ENCODE data around the gene FOXF2. TPM values are rescaled to one million over a fixed set of nuclear protein-coding genes. Genes with fewer than 3 reads are reported as not detected.

FOXF2 gene
- total RNA-seq, 2 experiments from 2014 or later: not detected

DNA sequence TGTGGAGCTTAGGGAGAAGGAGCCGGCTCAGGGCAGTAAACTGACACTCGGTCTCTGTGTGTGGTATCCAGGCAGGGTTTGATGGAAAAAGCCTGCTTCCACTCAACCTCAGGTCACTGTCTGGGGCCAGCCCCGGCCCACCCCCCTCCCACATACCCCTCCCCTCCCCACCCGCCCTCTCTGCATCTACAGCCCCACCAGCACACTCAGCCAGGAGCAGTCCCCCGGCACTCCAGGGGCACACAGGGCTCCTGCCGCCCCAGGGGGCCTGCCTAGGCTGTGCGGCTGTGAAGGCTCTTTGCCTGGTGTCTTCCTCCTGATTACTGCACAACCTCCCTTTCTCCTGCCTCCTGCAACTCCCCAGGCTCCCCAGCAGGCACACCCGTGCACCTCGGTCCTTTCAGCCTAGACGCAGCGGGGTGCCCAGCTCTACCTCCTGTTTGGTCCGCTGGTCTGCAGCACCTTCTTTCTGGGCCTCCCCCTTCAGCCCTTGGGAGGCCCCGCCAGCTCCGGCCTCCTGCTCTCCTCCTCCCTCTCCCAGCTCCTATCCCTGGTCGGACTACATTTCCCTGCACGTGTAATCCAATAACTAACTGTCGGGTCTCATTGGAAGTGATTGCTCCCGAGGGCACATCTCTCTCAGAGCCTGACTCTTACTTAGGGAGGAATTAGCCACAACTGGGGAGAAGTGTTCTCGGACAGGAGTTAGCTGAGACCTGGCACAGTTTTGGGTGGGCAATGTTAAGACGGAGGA is 1.3 kb upstream of the FOXF2 start:
- ATAC-seq (no peak), DNase-seq (no peak)
- H3K4me3 Mint-ChIP-seq: no peak overlapping the region

DNA sequence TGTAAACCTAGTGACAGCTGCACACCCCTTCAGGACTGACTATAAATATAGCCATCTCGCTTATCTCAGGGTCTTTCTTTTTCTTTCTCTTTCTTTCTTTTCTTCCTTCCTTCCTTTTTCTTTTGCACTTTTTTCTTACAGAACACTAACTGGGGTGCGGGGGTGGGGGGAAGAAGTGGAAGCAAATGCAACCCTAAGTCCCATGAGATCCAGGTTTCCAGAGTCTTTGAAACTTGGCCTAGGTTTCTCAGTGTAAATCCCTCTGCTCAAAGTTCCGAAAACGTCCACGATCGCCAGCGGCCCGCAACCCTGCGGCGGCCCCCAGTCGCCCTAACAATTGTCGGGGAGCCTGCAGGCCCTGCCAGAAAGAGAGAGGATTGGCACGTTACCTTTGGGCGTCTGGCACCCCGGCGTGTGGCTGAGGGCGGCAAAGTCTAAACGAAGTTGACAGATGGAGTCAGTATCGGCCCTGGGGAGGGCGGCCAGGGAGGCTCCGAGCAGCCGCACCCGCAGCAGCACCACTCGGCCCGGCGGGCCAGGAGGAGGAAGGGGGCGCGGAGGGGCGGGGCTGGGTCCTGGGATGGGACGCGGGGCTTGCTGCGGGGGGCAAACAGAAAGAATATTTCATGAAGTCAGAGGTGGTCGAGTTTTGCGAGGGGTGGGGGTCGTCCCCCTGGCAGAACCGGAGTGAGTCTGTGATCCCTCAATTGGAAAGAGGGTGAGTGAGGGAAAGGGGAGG is 577 bp upstream of the FOXF2 start:
- ChIA-PET CTCF (no interaction called here), POLR2A (no interaction called here)
- Mint-ChIP-seq H3K4me3 (no peak overlapping the region), H3K36me3 (ENCODE audit: low read depth) (peaks cover 2% of the 10 kb centered on the region), H3K4me1 (ENCODE audit: low read depth) (peaks cover 20% of the 10 kb centered on the region), H3K27ac (peak overlapping the region; percentile 63), H3K9me3 (ENCODE audit: insufficient read depth) (no peaks in the 10 kb centered on the region), H3K27me3 (ENCODE audit: low read depth) (peaks cover 77% of the 10 kb centered on the region)
- DNase-seq (no peak), ATAC-seq (no peak)

More for the DNA sequence above, 1.3 kb upstream of the FOXF2 start:
- ChIA-PET CTCF (no interaction called here), POLR2A (no interaction called here)
- peaks cover 72% of the 10 kb centered on the region for H3K27me3 Mint-ChIP-seq (ENCODE audit: low read depth)
- no peak overlapping the region for H3K27ac Mint-ChIP-seq
- no peaks in the 10 kb centered on the region for H3K9me3 Mint-ChIP-seq (ENCODE audit: insufficient read depth)
- H3K4me1 Mint-ChIP-seq (ENCODE audit: low read depth): peaks cover 20% of the 10 kb centered on the region
- H3K36me3 Mint-ChIP-seq (ENCODE audit: low read depth): peaks cover 2% of the 10 kb centered on the region

DNA sequence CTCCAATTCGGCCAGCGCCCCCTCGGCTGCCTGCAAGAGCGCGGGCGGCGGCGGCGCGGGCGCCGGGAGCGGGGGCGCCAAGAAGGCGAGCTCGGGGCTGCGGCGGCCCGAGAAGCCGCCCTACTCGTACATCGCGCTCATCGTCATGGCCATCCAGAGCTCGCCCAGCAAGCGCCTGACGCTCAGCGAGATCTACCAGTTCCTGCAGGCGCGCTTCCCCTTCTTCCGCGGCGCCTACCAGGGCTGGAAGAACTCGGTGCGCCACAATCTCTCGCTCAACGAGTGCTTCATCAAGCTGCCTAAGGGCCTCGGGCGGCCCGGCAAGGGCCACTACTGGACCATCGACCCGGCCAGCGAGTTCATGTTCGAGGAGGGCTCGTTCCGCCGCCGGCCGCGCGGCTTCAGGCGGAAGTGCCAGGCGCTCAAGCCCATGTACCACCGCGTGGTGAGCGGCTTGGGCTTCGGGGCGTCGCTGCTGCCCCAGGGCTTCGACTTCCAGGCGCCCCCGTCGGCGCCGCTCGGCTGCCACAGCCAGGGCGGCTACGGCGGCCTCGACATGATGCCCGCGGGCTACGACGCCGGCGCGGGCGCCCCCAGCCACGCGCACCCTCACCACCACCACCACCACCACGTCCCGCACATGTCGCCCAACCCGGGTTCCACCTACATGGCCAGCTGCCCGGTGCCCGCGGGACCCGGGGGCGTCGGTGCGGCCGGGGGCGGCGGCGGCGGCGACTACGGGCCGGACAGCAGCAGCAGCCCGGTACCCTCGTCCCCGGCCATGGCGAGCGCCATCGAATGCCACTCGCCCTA is 963 bp downstream of the FOXF2 start:
- H3K27ac Mint-ChIP-seq: no peak overlapping the region
- H3K27me3 Mint-ChIP-seq (ENCODE audit: low read depth): peaks cover 81% of the 10 kb centered on the region
- ChIA-PET POLR2A (no interaction called here), CTCF (interaction anchor here (1.2 to 1.7 kb wide), 4 partner anchors 13 to 668 kb away, joined by 3 to 4 read pairs (median 3); no protein-coding TSS in a partner anchor)
- H3K4me1 Mint-ChIP-seq (ENCODE audit: low read depth): peaks cover 21% of the 10 kb centered on the region
- peaks cover 2% of the 10 kb centered on the region for H3K36me3 Mint-ChIP-seq (ENCODE audit: low read depth)
- peak; percentile 25 for ATAC-seq
- no peak for DNase-seq
- no peaks in the 10 kb centered on the region for H3K9me3 Mint-ChIP-seq (ENCODE audit: insufficient read depth)
- H3K4me3 Mint-ChIP-seq: peak overlapping the region; percentile 31

DNA sequence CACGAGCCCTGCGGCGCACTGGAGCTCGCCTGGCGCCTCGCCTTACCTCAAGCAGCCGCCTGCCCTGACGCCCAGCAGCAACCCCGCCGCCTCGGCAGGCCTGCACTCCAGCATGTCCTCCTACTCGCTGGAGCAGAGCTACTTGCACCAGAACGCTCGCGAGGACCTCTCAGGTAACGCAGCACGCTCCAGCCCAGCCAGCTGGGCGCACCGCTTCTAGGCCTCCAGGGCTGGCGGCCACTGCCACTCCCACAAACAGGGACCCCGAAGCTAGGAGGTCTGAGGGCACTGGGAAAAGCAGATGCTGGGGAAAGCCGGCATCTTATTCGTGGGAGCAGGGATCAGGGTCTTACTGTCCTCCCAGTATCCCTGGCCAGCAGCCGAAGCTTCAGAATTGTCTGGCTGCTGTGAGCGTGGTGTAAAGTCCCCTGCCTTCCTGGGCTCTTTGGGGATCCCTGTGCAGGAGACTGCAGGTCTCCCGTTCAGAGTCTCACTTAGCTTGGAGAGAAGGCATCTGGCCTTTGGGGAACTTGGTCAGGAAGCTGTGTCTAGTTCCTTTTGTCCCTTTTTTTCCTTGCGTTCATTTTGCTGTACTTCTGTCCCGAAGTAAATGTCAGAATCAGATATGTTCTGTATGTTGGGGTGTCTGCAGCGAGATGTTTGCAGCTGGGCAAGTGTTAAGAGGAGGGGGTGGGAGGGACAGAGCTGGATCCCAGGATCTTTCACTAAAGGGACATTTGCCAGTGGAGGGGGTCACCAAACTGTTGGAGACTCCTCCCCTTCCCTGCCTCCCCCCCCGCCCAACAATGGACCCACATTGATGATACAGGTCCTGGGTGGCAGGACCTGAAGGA is 1.8 kb downstream of the FOXF2 start:
- CTCF ChIA-PET: interaction anchor here (1.2 to 1.7 kb wide), 4 partner anchors 14 to 669 kb away, joined by 3 to 4 read pairs (median 3); no protein-coding TSS in a partner anchor
- Mint-ChIP-seq H3K4me1 (ENCODE audit: low read depth) (peaks cover 16% of the 10 kb centered on the region), H3K9me3 (ENCODE audit: insufficient read depth) (no peaks in the 10 kb centered on the region), H3K4me3 (no peak overlapping the region), H3K27me3 (ENCODE audit: low read depth) (peaks cover 80% of the 10 kb centered on the region), H3K36me3 (ENCODE audit: low read depth) (peaks cover 2% of the 10 kb centered on the region), H3K27ac (no peak overlapping the region)
- ATAC-seq (no peak), DNase-seq (no peak)
- POLR2A ChIA-PET: no interaction called here

DNA sequence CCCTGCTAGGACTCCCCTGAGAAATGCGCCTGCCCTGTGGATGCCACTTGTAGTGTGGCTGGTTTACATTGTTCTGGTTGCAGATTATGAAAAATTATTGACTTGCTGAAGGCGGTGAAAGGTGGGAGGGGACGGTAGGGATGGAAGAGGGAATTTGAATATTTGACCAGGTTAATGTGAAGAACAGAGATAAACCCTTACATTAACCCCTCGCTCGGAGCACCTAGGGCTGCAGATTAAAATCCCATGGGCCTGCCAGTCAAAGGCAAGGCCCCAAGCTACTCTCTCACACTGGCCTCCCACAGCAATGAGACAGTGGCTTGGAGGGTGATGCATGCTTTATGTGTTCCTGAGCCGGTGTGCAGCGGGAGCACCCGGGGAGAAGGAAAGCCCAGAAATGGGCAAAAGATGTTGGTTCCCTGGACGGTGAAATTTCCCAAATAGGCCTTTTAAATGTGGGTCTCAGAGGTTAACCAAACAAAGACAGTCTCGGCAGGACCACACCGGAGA is 2.5 kb downstream of the FOXF2 start:
- Mint-ChIP-seq H3K36me3 (ENCODE audit: low read depth) (peaks cover 2% of the 10 kb centered on the region), H3K27me3 (ENCODE audit: low read depth) (peaks cover 79% of the 10 kb centered on the region), H3K4me3 (no peak overlapping the region), H3K4me1 (ENCODE audit: low read depth) (peaks cover 17% of the 10 kb centered on the region), H3K27ac (no peak overlapping the region), H3K9me3 (ENCODE audit: insufficient read depth) (no peaks in the 10 kb centered on the region)
- ATAC-seq (no peak), DNase-seq (no peak)
- CTCF ChIA-PET: interaction anchor here (1.2 to 1.7 kb wide), 4 partner anchors 15 to 670 kb away, joined by 3 to 4 read pairs (median 3); no protein-coding TSS in a partner anchor
- POLR2A ChIA-PET: no interaction called here

DNA sequence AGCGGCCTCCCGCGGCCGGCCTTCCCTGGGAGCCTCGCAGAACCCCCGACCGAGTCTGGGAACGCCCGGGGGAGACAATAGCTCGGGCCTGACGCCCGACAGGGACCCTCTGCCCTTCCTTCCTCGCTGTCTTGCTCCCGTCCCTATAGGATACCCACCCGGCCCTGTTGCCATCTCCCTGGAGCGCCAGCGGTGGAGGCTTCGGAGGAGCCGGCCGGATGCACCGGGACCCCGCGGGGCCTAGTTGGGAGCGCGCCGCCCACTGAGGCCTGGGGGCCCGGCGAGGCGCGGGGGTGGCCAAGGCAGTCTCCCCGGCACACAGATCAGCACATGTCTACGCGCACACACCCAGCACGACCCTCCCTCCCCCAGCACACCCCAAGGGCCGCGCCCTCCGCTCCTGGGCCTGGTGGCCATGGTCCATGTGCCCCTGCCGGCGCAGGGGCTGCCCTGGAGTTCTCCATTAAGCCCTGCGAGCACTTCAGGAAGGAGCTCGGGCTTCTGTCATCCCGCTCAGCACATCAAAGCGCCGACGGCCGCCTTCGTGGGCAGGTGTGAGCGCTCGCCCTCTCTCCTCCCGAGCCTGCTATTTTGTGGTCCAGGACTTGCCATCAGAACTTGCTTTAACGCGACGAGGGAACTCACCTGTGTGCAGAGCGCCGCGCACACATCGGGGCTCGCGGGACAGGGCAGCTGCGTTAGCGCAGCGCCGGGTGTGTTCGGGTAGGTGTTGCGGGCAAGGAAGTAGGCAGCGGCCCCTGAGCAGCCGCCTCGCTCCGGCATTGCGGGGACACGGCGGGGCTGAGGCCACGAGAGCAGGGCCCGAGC is 3.7 kb downstream of the FOXF2 start:
- H3K27me3 Mint-ChIP-seq (ENCODE audit: low read depth): peaks cover 75% of the 10 kb centered on the region
- POLR2A ChIA-PET: no interaction called here
- CTCF ChIA-PET: interaction anchor here (0.9 kb wide), 1 partner anchor 12 kb away, joined by 4 read pairs; no protein-coding TSS in a partner anchor
- H3K4me1 Mint-ChIP-seq (ENCODE audit: low read depth): peaks cover 18% of the 10 kb centered on the region
- DNase-seq: no peak
- H3K27ac Mint-ChIP-seq: no peak overlapping the region
- peaks cover 2% of the 10 kb centered on the region for H3K36me3 Mint-ChIP-seq (ENCODE audit: low read depth)
- no peak overlapping the region for H3K4me3 Mint-ChIP-seq
- ATAC-seq: no peak
- no peaks in the 10 kb centered on the region for H3K9me3 Mint-ChIP-seq (ENCODE audit: insufficient read depth)

DNA sequence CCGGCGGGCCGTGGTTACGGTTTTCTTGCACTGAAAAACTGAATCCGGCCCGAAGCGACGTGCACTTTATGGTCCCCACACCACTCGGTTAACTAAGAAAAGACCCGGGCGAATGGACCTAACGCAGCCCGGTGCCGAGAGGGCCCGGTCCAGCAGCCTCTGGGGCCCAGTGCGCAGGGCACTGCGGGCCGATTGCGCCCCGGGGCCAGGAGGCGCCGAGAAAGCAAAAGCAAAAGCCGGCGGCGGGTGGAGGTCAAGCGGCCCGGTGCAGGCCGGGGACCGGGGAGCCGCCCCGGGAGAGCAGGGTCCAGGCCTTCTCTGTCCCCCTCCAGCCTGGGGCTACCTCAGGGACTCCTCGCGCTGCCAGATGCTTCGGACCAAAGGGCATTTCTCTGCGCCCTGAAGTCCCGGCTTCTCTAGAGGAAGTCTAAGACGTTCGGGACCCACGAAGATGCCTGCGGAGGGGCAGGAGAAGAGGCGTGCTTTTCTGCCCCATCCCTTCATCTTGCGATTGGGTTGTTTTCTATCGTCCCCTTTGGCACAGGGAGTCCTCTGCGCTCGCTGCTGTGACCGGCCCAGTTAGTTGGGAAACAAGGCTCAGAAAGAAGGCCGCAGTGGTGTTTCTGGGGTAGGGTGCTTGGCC is 4.4 kb downstream of the FOXF2 start:
- ATAC-seq (no peak), DNase-seq (no peak)
- Mint-ChIP-seq H3K4me1 (ENCODE audit: low read depth) (peaks cover 12% of the 10 kb centered on the region), H3K27me3 (ENCODE audit: low read depth) (peaks cover 72% of the 10 kb centered on the region), H3K9me3 (ENCODE audit: insufficient read depth) (no peaks in the 10 kb centered on the region), H3K36me3 (ENCODE audit: low read depth) (peaks cover under 1% of the 10 kb centered on the region), H3K4me3 (no peak overlapping the region), H3K27ac (no peak overlapping the region)
- POLR2A ChIA-PET: no interaction called here
- CTCF ChIA-PET: no interaction called here

DNA sequence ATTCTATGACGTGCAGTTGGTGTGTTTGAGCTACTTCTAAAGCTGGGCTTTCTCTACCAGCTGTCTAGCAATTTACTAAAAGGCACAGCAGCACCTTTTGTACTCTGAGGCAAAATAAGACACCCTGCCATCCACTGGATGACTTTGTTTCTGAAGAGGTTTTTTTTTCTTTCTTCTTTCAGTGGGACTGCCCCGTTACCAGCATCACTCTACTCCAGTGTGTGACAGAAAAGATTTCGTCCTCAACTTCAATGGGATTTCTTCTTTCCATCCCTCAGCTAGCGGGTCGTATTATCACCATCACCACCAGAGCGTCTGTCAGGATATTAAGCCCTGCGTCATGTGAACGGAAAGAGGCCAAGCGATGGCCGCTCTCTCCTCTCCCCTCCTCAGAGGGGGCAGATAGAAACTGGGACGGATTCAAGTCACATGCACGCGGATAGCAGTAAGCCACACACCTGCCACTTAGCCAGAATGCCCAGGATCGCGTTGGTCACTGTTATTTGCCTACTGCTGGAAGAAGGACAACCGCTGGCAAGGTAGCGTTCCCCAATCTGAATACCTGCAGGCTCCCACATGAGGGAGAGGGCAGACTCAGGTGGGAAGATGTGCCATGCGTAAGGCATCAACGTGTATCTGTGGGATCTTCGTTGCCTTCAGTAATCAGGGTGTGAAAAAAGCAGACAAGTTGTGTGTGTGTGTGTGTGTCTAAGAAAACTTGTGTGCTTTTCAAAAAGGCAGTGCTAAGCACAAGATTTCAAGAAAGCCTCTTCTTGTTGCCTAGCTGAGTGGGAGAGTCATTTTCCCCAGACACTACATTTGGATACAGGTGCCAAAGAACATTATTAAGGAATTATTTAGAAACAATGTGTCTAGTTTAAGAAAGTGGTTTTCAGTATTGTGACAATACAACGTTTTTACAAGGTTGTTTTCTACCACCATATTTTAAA is 5.4 kb downstream of the FOXF2 start:
- ChIA-PET POLR2A (no interaction called here), CTCF (interaction anchor here (1.2 to 2.3 kb wide), 2 partner anchors 9 to 11 kb away, joined by 3 to 13 read pairs; no protein-coding TSS in a partner anchor)
- H3K4me1 Mint-ChIP-seq (ENCODE audit: low read depth): peaks cover 8% of the 10 kb centered on the region
- no peaks in the 10 kb centered on the region for H3K36me3 Mint-ChIP-seq (ENCODE audit: low read depth)
- no peak overlapping the region for H3K4me3 Mint-ChIP-seq
- H3K27ac Mint-ChIP-seq: no peak overlapping the region
- H3K9me3 Mint-ChIP-seq (ENCODE audit: insufficient read depth): no peaks in the 10 kb centered on the region
- ATAC-seq (no peak), DNase-seq (no peak)
- H3K27me3 Mint-ChIP-seq (ENCODE audit: low read depth): peaks cover 72% of the 10 kb centered on the region

DNA sequence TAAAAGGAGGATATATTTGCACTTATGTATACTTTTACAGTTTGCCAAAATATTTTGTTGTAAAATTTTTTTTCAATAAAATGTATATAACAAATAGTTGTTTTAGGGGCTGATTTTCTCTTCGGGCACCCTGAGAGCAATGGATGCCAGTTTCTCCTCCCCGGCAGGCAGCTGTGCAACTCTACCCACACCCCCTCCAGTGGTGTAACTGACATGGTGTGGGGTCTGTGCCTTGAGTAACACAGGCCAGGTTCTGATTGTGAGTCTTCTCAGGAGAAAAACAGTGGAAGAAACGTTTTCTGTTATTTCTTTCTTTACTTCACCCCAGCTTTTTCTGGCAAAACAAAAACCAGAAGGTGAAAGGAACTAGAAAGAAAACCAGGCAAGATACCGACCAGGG is 6.1 kb downstream of the FOXF2 start:
- Mint-ChIP-seq H3K27me3 (ENCODE audit: low read depth) (peaks cover 69% of the 10 kb centered on the region), H3K4me1 (ENCODE audit: low read depth) (peaks cover 6% of the 10 kb centered on the region), H3K36me3 (ENCODE audit: low read depth) (no peaks in the 10 kb centered on the region), H3K9me3 (ENCODE audit: insufficient read depth) (no peaks in the 10 kb centered on the region), H3K27ac (no peak overlapping the region), H3K4me3 (no peak overlapping the region)
- ATAC-seq: no peak
- ChIA-PET POLR2A (no interaction called here), CTCF (interaction anchor here (1.2 to 2.3 kb wide), 2 partner anchors 9 to 12 kb away, joined by 3 to 13 read pairs; no protein-coding TSS in a partner anchor)
- no peak for DNase-seq
